SU-DHL-6 (cell line): Measurements from ENCODE around the gene TEX264.

Experiments used
- CTCF ChIP-seq: fragments of 200-600 bp; sonication (generic); IDR thresholded peaks from one replicate; pipeline ENCODE4 v1.5.1; 2017; ENCODE audit warnings: antibody characterized with exemption, mild to moderate bottlenecking, low read length, moderate library complexity; ENCODE audit not compliant: insufficient read depth, poor library complexity, severe bottlenecking
- EZH2phosphoT487 ChIP-seq: fragments of 200-600 bp; sonication (generic), shearing (Covaris generic); conservative IDR thresholded peaks from 2 replicates; pipeline ENCODE4 v1.6.1; 2018; ENCODE audit warnings: mild to moderate bottlenecking, antibody characterized with exemption, low read length, moderate library complexity, mixed read lengths

GRCh38 chr3:51679318-51679717 lies 8.3 kb downstream of the TEX264 start:
- TF ChIP-seq CTCF (no peak), EZH2phosphoT487 (no peak)
